Mesodermal cell (in vitro differentiated cells): ENCODE results near the gene PLOD1.
A peak's percentile ranks its signal among the peaks of the same experiment; 100 is the strongest.
"Not testable (repeated sequence)": the region's sequence is repeated elsewhere in the genome, so short reads cannot be mapped to it uniquely, and the experiment has no call there.

Experiments used
- H3K27ac ChIP-seq: 2 replicates; pipeline ENCODE4 v1.7.0; 2013; ENCODE audit warnings: mild to moderate bottlenecking, low read depth, low read length, moderate library complexity; ENCODE audit not compliant: severe bottlenecking
- H3K36me3 ChIP-seq: 2 replicates; pipeline ENCODE4 v1.7.1; 2013; ENCODE audit warnings: mild to moderate bottlenecking, low read length, moderate library complexity; ENCODE audit not compliant: control insufficient read depth, insufficient read depth
- H3K4me1 ChIP-seq: one replicate; pipeline ENCODE4 v1.7.1; 2013; ENCODE audit warnings: mild to moderate bottlenecking, low read length; ENCODE audit not compliant: insufficient read depth, control insufficient read depth, poor library complexity, severe bottlenecking
- H3K4me3 ChIP-seq: 2 replicates; pipeline ENCODE4 v1.7.0; 2013; ENCODE audit warnings: low read length, control low read depth, mild to moderate bottlenecking; ENCODE audit not compliant: insufficient read depth, poor library complexity, severe bottlenecking; ENCODE audit errors: extremely low read depth
- H3K9me3 ChIP-seq: 2 replicates; pipeline ENCODE4 v1.7.1; 2013; ENCODE audit warnings: mild to moderate bottlenecking, low read length, moderate library complexity; ENCODE audit not compliant: control insufficient read depth
- WGBS, 2 experiments: methylation state at CpG; one replicate each; pipeline ENCODE4 v1.1.5; 2013; ENCODE audit warnings: missing lambda C conversion rate in 2 of 2; ENCODE audit not compliant: insufficient coverage in 2 of 2; 5-methylcytosine and 5-hydroxymethylcytosine counted together

PLOD1 gene

GRCh38 chr1:11925196-11925937, 9.2 kb upstream of the PLOD1 start:
- not testable (repeated sequence) for H3K9me3 ChIP-seq, H3K27ac ChIP-seq
- 38 to 52% methylated on average over 4 to 7 of the region's 54 CpGs for WGBS, 2 experiments
- peak overlapping the region; percentile 45 for H3K4me3 ChIP-seq
- peaks cover 28% of the 10 kb centered on the region for H3K36me3 ChIP-seq
- peaks cover 21% of the 10 kb centered on the region for H3K4me1 ChIP-seq

GRCh38 chr1:11925938-11926292, 8.6 kb upstream of the PLOD1 start:
- 0 to 1% methylated on average over 26 to 35 of the region's 41 CpGs for WGBS, 2 experiments
- peaks cover 26% of the 10 kb centered on the region for H3K4me1 ChIP-seq
- peaks cover 24% of the 10 kb centered on the region for H3K36me3 ChIP-seq
- no peaks in the 10 kb centered on the region for H3K9me3 ChIP-seq
- H3K27ac ChIP-seq, result no peak overlapping the region
- H3K4me3 ChIP-seq, result peak overlapping the region; percentile 45

DNA sequence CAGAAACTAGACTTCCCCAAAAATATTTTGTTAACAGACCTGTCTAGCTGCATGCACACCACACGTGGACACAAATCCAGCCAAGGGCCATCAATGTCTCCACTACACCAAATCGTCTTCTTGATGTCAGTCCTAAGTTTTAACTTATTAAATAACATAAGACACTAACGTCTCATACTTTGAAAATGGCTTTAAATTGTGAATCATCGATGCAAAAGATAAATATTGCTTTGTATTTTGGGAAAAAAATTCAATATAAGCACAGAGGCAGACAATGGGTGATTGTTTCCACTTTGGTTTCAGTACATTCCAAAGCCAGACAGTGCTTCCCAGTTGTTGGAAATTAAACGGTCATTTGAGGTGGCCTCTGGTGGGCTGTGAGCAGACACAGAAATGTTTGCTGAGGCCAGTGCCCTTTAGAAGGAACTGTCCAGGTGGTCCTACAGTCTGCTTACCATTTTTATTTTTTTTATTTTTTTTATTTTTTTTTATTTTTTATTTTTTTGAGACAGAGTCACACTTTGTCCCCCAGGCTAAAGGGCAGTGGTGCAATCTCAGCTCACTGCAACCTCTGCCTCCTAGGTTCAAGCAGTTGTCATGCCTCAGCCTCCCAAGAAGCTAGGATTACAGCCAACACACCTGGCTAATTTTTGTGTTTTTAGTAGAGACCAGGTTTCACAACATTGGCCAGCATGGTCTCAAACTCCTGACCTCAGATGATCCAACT, 6.5 kb upstream of the PLOD1 start:
- H3K9me3 ChIP-seq, result no peaks in the 10 kb centered on the region
- 80 to 86% methylated on average over 2 to 3 of the region's 5 CpGs for WGBS, 2 experiments
- H3K4me1 ChIP-seq, result peaks cover 35% of the 10 kb centered on the region
- H3K4me3 ChIP-seq, result no peak overlapping the region
- H3K27ac ChIP-seq, result no peak overlapping the region
- H3K36me3 ChIP-seq, result peaks cover 8% of the 10 kb centered on the region

DNA sequence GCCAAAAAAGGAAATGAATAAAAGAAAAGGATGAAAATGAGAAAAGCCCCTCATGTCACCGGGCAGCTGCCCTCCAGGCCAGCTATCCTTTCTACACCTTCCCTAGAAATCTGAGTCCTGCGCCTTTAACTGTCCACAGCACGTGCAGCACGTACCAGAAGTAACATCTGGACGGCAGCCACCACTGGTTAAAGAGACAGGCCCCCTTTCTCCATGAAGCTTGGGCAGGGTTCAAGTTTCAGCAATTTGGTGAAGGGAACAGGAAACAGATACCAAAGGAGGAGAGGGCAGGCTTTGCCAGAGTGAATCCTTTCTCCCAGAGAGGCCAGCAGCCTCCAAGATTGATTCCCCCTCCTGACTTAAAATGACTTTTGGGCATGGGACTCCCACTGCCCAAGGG, 4.7 kb upstream of the PLOD1 start:
- H3K27ac ChIP-seq, result peak overlapping the region; percentile 10
- H3K4me1 ChIP-seq, result peaks cover 21% of the 10 kb centered on the region
- H3K9me3 ChIP-seq, result no peaks in the 10 kb centered on the region
- no peaks in the 10 kb centered on the region for H3K36me3 ChIP-seq
- H3K4me3 ChIP-seq, result no peak overlapping the region
- 39 to 67% methylated on average over 3 to 4 of the region's 5 CpGs for WGBS, 2 experiments

GRCh38 chr1:11930571-11931445, 3.7 kb upstream of the PLOD1 start:
- H3K9me3 ChIP-seq, result no peaks in the 10 kb centered on the region
- peak overlapping the region; percentile 45 for H3K27ac ChIP-seq
- no peak overlapping the region for H3K4me3 ChIP-seq
- peaks cover 20% of the 10 kb centered on the region for H3K4me1 ChIP-seq
- H3K36me3 ChIP-seq, result peaks cover 3% of the 10 kb centered on the region
- WGBS, 2 experiments, result 78 to 91% methylated on average over 4 to 5 of the region's 7 CpGs

- H3K4me3 ChIP-seq, result no peak overlapping the region
- H3K4me1 ChIP-seq, result peaks cover 16% of the 10 kb centered on the region
- H3K27ac ChIP-seq, result no peak overlapping the region
- WGBS, 2 experiments, result 95 to 100% methylated on average over 5 to 6 of the region's 10 CpGs
- H3K9me3 ChIP-seq, result no peaks in the 10 kb centered on the region
- peaks cover 9% of the 10 kb centered on the region for H3K36me3 ChIP-seq
These were observed 2.7 kb upstream of the PLOD1 start for GRCh38 chr1:11931845-11932244.

DNA sequence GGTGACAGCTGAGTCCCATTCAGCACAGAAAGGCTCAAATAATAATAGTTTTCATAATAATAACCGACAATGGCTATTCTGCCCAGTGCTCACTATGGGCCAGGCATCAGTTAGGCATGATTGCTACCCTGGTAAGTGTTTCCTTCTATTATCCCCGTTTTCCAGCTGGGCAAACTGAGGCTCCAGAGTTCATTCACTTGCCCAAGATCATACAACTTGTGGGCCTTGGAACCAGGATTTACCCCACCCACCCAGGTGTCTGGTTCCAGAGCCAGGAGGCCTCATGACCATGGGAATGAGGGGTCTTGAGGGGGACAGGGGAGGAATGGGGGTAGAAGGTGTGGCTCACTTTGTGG, 518 bp downstream of the PLOD1 start:
- 32 to 34% methylated on average over 2 of the region's 2 CpGs for WGBS, 2 experiments
- H3K36me3 ChIP-seq, result peaks cover 23% of the 10 kb centered on the region
- peaks cover 22% of the 10 kb centered on the region for H3K4me1 ChIP-seq
- peak overlapping the region; percentile 58 for H3K4me3 ChIP-seq
- no peaks in the 10 kb centered on the region for H3K9me3 ChIP-seq
- H3K27ac ChIP-seq, result peak overlapping the region; percentile 91

DNA sequence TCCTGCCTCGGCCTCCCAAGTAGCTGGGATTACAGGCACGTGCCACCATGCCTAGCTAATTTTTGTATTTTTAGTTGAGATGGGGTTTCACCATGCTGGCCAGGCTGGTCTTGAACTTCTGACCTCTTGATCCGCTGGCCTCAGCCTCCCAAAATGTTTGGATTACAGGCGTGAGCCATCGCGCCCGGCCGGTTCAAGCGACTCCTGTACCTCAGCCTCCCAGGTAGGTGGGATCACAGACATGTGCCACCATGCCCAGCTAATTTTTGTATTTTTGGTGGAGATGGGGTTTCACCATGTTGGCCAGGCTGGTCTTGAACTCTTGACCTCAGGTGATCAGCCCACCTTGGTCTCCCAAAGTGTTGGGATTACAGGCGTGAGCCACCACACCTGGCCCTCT, 1.2 kb downstream of the PLOD1 start:
- not testable (repeated sequence) for H3K27ac ChIP-seq, H3K4me3 ChIP-seq, H3K9me3 ChIP-seq
- Histone ChIP-seq H3K4me1 (peaks cover 17% of the 10 kb centered on the region), H3K36me3 (peaks cover 23% of the 10 kb centered on the region)
- WGBS, 2 experiments, result 92 to 98% methylated on average over 8 to 10 of the region's 10 CpGs

DNA sequence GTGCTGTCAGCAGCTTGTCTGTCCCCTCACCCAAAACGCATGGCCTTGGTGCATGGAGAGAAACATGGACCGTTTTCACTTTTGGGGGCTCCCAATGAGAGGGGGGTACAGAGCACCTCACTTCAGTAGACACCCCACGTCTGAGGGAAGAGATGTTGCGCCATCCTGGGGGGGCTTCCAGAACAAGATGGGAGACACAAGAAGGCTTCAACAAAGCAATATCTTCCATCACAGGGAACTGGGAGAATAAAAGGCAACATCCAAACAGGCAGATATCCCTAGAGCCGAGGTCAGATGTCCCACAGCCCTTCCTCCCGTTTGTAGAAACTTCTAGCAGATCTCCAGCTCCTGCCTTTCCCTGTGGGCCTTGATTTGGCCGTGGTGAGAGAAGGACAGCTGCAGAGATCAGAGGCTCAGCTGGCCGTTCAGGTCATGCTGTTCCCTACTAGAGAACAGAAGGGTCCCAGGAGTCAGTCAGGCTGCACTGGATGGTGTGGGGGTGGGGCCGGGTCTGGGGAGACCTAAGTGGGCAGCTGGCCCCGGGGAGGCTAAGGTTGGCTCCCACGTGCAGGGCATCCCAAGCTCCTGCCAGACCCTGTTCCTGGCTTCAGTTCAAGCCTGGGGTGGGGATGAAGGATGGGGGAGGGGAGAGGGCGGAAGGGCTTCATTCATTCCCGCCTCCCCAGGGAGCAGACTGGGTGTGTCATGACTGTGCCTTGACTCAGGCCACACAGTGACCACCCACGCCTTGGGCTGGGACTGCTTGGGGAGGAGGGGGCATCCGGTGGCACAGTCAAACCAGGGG, 4.4 kb downstream of the PLOD1 start:
- Histone ChIP-seq H3K4me1 (peaks cover 6% of the 10 kb centered on the region), H3K4me3 (no peak overlapping the region), H3K36me3 (peaks cover 41% of the 10 kb centered on the region), H3K9me3 (no peaks in the 10 kb centered on the region), H3K27ac (no peak overlapping the region)
- WGBS, 2 experiments, result 77 to 85% methylated on average over 9 to 11 of the region's 15 CpGs

GRCh38 chr1:11939794-11940193, 5.3 kb downstream of the PLOD1 start:
- not testable (repeated sequence) for H3K4me1 ChIP-seq, H3K4me3 ChIP-seq, H3K27ac ChIP-seq, H3K9me3 ChIP-seq
- 97 to 100% methylated on average over 3 of the region's 7 CpGs for WGBS, 2 experiments
- peaks cover 50% of the 10 kb centered on the region for H3K36me3 ChIP-seq
